GM12801 (cell line): ENCODE measurements around the gene NFAT5.

Experiments
- TF ChIP-seq, protein P1 (sequence below): IDR thresholded peaks from one replicate; pipeline ENCODE4 v1.5.1; 2011; ENCODE audit warnings: control low read depth; ENCODE audit not compliant: insufficient read length; ENCODE audit errors: extremely low read depth

The NFAT5 gene

DNA sequence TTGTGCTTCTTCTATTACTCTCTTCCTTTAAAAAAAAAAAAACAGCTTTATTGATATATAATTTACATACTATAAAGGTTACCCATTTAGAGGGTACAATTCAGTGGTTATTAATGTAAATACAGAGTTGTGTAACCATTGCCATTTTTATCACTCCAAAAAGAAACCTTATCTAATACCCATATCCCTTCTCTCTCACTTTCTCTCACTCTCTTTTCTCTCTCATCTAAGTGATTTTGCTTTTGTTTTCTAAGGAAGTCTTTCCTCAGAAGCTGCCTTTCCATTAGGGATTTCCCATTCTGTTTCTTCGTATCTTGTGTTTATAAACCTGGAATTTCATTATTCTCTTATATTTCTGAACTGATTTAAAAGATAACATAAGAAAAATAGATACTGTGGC is 55.5 kb downstream of the NFAT5 start:
- TF ChIP-seq, protein P1, sequence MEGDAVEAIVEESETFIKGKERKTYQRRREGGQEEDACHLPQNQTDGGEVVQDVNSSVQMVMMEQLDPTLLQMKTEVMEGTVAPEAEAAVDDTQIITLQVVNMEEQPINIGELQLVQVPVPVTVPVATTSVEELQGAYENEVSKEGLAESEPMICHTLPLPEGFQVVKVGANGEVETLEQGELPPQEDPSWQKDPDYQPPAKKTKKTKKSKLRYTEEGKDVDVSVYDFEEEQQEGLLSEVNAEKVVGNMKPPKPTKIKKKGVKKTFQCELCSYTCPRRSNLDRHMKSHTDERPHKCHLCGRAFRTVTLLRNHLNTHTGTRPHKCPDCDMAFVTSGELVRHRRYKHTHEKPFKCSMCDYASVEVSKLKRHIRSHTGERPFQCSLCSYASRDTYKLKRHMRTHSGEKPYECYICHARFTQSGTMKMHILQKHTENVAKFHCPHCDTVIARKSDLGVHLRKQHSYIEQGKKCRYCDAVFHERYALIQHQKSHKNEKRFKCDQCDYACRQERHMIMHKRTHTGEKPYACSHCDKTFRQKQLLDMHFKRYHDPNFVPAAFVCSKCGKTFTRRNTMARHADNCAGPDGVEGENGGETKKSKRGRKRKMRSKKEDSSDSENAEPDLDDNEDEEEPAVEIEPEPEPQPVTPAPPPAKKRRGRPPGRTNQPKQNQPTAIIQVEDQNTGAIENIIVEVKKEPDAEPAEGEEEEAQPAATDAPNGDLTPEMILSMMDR: no peak

DNA sequence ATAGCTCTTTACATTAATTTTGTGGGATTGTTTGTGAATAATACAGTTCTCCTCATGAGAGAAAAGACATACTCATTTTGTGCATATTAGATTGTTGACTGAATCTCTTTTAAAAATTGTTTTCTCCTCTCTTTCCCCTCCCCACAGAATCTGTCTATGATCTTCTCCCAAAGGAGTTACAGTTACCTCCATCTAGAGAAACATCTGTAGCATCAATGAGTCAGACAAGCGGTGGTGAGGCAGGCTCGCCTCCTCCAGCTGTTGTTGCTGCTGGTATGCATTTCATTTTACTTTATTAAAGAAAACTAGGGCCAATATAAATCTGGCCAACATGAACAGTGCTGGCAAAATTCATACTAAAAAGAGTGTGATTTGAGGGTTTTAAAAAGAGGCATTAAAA is 60.5 kb downstream of the NFAT5 start:
- TF ChIP-seq, protein P1: no peak

DNA sequence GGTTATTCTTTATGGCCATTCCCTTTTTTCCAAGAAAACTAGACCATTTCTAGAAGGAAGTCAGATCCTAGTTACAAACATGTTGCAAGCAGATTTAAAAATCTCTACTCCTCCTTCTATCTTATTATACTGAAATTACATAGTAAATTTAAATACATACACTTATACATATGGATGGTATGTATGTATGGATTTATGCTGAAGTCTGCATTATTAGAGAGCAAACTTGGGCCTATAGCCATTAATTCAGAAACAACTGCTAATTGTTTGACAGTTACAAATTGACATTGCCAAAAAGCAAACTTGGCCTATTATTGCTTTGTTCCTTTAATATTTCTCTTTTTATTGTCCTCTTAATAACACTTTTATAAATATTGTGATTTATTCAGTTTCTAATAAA is 67.1 kb downstream of the NFAT5 start:
- TF ChIP-seq, protein P1: no peak

DNA sequence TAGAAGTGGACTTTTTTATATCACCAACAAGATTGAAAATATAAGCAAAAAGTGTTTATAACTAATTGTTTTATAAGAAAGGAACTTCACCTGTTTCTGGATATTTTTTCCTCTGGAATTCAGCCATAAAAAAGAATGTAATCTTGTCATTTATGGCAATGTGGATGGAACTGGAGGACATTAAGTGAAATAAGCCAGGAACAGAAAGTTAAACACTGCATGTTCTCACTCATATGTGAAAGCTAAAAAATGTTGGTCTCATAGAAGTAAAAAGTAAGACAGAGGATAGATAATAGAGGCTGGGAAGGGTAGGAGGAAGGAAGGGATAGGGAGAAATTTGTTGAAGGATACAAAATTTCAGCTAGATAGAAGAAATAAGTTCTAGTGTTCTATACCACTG is 67.6 kb downstream of the NFAT5 start:
- TF ChIP-seq, protein P1: no peak

DNA sequence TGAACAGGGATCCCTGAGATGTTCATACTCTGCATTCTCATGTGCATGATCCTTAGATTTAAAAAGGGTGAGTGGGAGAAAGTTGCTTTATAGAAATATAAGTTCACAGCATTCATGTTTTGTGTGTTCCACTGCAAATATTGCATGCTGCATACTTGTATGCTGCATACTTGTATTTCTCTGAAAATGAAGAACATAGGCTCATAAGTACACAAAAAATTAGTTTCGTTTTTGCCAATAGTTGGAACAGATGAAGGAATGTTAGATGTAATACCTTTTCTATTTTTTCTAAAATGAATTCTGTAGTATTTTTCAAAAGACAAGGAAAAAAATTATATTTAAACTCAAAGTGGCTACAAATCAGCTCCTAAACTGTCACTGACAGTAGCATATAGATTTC is 79.0 kb downstream of the NFAT5 start:
- TF ChIP-seq, protein P1: no peak

DNA sequence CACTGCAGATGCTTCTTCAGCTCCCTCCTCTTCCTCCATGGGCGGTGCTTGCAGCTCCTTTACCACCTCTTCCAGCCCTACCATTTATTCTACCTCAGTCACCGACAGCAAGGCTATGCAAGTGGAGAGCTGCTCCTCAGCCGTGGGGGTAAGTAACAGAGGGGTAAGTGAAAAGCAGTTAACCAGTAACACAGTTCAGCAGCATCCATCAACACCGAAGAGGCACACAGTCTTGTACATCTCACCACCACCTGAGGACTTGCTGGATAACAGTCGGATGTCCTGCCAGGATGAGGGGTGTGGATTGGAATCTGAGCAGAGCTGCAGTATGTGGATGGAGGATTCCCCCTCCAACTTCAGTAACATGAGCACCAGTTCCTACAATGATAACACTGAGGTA is 81.3 kb downstream of the NFAT5 start:
- TF ChIP-seq, protein P1: no peak

DNA sequence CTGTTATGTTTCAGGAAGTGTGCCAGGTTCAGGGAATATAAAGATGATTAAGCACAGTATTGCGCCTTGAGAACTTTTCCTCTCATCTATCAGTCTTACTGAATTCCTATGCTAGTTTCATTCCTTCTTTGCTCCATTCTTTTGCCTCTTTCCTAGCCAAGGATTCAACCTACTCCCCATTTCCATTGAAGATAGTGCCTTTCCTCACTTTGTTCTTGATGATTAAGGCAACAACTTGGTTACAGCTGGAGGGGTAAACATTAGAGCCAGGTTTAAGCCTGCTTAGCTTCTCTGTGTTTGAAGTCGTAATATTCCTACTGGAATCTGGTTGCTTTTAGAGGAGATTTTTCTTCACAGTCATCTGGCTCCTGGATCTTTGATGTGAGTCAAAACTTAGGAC is 85.5 kb downstream of the NFAT5 start:
- TF ChIP-seq, protein P1: no peak
